Globus pallidus (tissue), 1 donor: ENCODE measurements around the gene AFTPH.

ENCODE experiments used
- DNase-seq: peaks from one replicate; pipeline ENCODE4 v3.0.0-alpha.2; 2015; ENCODE audit warnings: low spot score

Gene AFTPH

DNA sequence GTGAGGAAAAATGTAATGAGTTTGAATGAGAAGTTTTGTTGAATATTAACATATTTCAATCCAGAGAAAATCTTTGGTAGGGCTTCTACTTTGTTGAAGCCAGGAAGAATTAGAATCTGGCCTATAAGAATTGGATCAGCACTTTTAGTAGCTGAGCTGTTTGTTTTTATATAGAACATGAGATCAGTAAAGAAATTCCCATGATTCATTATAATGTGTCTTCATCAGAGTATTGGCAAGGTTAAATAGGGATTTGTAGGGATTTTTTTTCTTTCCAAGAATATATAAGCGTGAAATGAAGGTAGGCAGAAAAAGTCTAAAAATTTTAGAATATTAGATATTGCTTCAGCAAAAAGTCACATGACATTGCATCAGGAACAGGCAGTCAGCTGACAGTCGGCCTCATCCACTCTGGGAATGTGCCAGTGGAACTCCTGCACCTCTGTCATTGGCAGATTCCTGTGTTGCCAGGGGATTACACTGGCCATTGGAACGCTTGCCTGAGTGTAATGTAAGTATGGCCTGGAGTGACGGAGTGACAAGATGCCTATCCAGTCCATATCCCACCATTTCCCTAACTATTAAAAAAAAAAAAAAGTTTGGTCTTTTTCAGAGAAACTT, 69.0 kb downstream of the AFTPH start:
- DNase-seq: no peak

DNA sequence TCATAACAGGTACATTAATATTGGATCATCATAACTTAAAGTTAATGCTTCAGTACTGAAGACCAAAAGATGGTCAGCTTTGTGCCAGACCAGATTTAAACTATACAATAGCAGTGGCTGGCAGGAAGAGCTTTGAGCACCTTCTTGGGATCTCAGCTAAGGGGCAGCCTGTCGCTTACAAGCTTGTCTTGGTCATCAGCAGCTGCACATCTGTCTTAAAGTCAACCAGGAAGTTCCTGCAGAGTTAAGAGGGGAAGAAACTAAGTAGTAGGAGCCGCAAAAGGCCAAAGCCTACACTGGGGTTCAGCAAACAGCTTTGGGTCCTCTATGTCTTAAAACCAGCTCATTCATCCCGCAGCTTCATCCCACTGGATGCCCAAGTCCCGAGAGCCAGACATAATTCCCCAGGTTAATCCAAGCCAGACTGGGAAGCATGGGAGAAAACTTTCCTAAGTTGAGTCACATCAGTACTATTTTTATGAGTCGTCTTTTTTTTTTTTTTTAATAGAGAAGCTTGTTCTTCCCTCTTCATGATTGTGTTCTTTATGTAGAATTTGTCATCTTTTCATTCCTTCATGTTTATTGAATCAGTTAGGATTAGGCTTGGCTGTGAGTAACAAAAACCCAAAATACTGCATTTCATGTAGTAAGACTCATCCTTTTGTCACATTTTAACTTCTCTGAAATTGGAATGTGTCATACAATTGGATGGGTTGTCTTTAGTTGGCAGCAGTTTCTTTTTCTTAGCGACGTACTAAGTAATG, 70.3 kb downstream of the AFTPH start:
- no peak for DNase-seq

DNA sequence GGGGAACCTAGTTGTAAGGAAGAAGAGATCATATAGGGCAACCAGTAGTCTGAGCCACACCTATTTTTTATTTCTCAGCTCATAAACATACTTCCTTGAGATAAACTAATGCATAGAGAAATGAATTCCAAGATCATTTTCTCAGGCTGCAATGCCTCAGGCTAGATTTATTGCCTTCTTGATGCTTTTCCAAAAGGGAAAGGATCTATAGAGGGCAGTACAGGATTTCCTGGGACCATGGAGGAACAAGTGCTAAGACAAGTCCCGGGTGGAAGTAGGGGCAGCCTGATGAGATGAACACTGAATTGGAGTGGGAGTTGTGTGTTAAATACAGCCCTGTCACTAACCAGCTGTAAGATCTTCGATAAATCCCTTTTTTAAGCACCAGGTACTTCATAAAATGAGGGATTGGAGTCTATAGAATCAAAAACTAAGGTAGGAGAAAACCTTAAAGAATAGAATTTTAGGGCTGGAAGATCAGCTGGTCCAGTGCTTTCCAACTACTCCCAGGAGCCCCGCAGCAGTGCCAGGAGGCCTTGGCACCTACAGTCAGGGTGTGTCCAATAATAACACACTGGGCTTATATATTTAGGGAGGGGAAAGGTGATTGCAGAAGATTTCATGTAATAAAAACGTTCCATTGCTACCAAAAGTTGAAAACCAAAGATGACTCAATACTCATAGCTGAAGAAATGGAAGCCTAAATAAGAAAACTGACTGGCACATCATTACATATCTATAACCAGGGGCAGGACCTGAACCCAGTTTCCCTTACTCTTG, 71.5 kb downstream of the AFTPH start:
- peak; percentile 61 for DNase-seq

DNA sequence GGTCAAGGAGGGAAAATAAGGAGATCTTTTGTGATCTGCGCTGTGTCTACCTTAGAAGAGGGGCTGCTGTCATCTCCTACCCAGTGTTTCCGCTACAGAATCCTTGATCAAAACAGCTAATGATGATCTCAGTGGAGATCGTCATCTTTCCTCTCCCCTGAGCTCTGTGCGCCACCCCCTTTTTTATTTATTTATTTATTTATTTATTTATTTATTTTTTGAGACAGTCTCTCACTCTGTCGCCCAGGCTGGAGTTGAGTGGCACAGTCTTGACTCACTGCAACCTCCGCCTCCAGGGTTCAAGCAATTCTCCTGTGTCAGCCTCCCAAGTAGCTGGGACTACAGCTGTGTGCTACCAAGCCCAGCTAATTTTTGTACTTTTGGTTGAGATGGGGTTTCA, 74.1 kb downstream of the AFTPH start:
- no peak for DNase-seq

DNA sequence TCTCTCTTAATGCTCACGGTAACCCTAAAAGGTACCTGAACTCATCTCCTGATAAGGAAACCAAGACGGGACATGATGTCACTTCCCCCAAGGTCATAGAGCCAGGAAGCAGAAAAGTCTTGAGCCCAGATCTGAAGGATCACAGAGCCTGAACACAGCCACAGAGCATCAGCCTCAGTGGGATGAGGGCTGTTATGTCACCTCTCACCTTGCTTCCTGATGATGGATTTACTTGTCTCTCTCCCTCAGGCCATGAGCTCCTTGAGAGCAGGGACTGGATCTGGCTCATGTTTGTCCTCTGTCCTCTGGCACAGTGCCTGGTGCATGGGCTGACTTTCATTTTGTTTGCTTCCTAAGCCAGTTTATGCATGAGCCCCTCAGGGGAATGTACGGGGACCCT, 75.3 kb downstream of the AFTPH start:
- no peak for DNase-seq

DNA sequence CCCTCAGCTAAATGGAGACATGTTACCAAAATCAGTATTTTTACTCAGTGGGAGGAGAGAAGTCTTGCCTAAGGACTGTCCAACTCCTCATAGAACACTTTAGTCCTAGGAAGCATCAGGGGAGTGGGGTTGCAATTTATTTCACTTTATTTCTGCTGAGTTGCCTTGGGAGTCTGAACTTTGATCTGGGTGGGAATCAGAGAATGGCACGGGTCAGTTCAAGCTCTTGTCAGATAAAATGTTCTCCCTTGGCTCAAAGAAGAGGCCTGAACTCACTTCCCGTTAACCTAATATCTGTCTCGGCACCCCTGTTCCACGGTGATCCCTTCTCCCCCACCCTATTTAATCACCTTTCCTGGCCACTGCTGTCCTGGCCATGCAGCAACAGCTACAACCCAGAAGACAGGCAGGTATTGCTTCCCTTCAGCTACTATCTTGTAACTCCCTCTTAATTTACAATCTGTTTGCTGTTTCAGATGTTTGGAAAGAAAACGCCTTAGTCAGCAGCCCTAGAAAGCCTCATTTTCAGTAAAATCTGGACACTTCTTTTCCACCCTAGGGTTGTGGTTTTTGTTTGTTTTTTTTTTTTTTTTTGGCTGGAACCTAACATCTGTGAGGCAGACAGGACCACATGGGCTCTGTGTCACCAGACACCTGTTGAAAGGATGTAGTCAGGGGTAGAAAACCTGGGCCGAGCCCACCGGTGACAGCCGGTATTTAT, 77.1 kb downstream of the AFTPH start:
- DNase-seq: no peak

DNA sequence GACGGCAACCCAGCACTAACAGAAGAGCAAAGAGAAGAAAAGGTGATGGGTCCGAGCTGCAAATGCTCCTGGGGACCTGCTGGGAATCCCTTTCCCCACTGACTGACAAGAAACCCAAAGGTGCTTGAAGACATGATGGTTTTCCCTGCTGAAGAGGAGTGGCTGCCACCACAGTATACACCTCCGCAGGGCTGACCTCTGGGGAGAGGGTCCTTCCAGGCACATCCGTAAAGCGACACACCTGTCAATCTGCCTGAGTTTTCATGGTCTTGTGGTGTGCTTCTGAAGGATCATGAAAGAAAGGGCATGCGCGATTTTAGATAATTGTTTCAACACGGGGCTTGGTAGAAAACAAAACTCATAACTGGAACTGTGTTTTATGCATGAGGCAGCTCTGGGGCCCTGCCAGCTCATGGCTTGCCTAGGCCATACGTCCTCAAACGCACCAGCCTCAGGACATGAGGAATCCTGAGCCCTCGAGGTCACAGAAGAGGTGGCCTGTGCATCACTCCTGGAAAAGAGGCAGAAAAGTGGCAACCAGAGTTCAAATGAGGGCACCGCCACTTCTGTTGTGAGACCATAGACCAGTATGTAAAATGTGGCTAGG, 77.8 kb downstream of the AFTPH start:
- DNase-seq: no peak

DNA sequence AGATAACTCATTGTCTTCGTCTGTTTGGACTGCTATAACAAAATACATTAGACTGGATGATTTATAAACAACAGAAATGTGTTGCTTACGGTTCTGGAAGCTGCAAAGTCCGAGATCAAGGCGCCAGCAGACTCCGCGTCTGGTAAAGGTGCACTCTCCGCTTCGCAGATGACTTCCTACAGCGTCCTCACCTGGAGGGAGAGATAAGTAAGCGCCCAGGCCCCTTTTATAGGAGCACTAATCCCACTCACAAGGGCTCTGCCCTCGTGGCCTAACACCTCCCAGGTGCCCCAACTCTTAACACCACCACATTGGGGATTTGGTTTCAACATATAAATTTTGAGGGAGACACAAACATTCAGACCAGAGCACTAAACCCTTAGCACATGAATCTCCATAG, 78.3 kb downstream of the AFTPH start:
- no peak for DNase-seq

DNA sequence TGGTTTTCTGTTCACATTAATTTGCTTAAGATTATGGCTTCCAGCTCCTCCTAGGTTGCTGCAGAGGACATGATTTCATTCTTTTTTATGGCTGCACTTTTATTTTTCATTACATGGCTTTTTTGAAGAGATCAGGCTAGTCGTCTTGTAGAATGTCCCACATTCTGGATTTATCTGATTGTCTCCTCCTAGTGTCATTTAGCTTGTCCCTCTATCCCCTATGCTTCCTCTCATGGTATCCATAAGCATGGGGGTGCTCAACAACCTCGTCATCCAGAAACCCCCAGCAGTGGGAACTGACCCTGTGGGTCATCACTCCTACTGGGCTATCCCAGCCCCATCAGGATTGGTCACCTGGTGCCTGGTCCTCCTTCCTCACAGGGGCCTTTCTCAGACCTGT, 80.0 kb downstream of the AFTPH start:
- DNase-seq: no peak

DNA sequence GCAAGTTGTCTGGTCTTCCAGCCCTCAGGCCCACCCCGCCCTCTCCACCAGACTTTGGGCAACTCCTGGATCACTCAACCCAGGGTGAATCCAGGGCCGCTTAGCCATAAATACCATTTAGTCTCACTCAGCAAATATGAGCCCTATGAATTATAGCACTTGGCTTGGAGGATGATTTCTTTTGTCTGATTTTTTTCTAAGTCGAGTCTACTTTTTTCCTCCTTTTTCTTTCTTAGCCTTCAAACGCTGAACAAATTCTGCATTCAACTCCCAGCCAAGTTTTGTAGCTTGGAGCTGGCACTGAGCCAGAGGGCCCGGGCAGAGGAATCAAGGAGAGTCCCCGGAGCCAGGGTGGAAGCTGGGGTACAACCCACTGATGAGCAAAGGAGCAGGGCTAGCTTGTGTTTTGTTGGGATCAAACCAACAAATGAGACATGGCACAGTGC, 80.9 kb downstream of the AFTPH start:
- DNase-seq: no peak

DNA sequence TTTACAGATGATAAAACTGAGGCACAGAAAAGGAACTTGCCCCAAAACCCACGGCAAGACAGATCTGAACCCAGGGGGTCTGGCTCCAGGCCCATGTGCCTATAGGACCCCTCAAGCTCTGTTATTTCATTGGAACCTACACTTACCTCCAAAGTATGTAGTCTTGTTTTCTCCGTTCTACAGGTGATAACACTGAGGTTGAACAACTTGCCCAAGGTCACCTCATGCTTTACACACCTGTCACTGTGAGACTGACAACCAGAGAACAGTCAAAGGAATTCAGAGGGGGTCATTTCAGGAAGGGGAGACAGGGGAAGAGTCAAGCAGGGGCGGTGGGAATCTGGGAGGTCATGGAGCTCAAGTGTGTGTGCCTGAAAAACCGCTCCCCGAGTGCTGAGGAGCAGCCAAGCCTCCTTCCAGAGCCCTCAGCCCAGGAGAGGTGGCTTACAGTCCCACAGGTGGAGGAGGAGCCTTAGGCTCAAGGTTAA, 81.9 kb downstream of the AFTPH start:
- DNase-seq: no peak

DNA sequence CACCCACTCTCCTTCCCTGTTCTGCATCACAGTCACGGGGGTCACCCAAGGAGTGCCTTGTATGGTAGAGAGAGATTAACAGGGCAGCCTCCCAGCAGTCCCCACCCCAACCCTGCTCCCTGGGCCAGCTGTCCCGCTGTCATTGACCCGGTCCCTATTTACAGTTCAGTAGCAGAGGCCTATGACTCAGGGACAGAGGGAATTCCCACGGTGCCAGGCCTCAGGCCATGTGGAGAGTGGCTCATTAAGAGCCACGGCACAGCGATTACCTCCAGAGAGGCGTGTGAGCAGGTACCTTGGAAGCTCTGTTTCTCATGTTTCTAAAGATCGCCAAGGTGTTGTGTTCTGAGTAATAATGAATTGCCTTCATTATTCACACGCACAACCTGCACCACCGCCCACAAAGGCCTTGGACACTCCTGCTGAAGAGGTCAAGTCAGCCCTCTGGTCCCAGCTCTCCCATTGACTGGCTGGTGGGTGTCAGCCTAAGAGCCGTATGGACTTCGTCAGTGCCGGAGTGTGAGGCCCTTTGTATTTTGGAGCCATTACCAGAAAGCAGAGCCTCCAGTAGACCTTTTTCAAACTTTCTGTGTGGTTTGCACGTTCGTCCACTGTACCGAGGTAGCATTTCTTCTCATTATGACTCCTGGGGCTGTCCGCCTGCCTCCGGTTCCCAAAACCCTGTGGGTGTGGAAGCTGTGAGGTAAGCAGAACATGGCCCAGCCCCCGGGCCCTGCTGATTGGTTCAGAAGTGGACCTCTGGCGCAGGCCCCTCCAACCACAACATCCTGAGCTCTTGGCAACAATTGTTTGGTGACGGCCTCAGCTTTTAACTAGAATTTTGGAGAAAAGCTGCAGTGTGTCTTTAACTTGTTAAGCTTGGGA, 82.6 kb downstream of the AFTPH start:
- peak; percentile 63 for DNase-seq

DNA sequence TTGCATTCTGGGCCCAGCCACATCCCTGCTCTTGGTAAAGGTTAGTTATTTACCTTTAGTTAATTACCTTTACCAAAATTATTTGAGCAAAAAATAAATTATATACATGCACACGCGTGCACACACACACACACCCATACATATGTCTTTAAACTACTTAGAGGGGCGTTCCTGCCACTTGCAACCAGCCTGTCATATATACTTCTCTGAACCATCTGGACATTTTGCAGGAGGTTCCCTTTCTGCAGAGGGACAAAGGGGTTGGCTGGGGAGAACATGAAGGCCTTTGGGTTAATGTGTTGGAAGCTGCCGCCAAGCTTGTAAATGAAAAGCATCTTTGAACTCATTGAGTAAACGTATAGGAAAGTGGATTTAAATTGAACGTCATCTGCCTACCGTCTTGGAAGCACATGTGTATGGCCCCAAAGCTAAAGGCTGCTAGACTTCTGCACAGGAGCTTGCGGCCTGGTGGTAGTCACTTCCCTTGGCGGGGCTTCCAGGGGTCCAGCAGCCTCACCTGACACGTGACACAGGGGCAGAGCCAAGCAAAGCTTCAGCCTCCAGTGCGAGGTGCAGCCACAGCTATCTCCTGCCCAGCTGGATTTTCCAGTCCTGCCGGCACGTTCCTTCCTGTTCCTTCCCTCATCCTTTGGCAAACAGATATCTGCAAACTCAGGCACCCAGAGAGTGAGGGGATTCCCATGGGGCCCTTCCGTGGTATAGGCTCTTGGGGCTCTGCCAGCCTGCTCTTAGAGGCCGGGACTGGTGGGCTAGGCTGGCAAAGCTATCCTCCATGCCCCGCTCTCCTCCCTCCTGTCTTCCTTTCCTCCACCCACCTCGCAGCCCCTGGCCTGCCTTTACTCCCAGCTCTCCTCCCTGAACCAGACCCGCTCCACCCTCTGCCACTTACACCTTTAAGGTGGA, 83.5 kb downstream of the AFTPH start:
- no peak for DNase-seq

DNA sequence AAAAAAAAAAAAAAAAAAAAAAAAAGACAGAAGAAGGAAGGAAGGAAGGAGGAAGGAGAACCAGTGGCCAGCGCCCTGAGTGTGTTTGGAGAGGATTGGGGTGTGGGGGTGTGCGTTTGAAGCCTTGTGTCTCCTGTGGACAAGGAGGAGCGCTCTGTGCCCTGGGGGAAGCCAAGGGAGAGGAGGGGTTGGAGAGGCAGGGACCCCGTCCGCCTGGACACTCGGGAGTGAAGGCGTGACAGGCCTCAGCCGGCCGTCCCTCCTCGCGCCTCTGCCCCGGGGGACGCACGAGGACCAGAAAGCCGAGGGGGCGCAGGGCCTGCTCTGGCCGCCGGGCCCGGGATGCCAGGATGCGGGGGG, 84.7 kb downstream of the AFTPH start:
- no peak for DNase-seq

DNA sequence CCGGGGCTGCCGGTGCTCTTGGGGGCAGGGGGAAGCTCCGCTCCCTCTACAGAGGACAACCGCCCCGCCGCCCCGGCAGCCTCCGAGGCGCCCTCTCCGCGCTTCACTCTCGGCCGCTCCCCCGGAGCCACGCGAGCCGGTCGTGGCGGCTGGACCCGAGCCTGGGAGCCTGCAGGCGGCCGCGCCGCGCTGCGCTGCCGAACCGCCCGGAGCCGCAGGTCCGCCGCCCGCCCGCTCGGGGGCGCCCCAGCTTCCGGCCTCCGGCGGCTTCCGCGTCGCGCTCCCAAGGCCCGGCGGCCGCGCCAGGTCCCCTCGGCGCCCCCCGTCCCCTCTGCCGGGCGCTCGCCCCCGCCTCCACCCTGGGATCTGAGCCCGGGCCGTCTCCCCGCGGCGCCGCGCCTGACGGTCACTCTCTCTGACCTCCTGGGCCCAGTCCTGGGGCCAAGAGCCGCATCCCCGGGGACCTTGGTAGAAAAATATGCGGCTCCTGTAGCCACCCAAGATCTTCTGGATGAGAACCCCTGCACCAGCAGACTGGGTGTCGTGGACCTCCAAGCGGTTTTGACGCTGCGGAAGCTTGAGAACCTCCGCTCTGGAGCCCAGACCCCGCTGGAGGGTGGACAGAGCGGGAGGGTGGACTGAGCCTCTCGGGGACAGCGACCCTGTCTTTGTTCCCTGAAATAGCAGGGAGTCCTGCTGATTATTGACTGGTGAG, 85.3 kb downstream of the AFTPH start:
- peak; percentile 42 for DNase-seq

DNA sequence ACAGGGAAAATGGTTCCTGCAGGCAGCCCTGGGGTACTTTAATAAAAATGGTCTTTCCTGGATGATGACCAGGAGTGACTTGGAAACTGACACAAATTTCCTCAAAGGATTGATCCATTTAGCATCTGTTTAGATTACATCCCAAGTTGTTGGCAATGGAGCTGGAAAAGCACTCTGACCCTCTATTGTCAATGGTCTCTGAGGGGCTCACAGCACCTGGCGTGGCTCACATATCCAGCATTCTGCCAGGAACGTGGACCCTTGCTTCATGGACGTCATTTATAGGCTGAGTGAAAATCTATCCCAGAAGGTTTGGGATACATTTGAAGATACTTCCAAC, 85.8 kb downstream of the AFTPH start:
- no peak for DNase-seq

DNA sequence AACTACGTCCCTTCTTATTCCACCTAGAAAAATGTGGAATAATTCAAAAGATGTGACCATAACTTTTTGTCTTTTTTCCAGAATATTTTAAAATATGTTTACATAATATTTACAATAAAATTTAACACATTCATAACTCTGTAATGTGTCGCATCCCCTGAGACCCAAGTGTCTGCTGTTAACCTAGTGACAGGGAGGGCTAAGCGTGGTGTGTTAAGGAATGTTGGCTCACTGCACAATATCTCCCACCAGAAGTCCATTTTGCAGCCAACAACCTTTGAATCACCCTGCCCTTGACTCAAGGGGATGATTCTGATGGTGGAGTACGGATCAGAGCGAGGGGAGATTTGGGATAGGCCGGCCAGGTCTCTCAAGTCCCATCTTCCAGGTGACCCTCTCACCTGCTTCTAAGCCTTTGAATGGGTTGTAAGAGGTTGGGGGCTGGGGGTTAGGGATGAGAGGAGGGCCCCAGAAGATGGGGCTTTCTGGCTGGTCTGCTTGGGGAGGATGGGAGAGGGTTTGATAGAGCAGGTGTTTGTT, 86.3 kb downstream of the AFTPH start:
- DNase-seq: no peak

DNA sequence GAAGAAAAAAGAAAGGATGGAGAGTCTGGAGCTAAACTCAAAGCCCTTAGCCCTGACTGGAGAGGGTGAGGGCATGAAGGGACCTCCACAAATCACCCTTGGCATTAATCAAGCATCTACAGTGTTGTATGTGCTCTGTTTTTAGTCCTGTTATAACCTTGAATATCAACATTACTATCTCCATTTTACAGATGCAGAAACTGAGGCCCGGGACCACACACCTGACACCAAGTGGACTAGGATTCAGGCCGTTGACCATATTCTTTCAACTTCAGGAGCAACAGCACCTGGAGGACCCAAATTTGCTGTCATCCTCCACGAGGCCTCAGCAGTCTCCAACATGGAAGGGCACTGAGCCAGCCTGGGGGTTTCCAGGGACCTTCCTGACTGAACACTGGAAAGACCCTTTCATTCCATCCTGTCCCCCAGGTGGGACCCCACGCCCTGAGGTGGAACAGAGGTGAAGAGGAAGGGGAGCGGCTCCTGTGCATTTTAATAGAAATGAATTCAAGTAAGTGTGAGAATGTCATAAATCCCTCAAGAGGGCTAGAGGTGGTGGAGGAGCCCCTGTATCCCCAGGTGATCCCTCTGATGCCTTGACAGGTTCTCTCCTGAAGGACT, 88.6 kb downstream of the AFTPH start:
- DNase-seq: no peak
